OCI-LY1 (cell line): ENCODE results near the gene UNC93B1.

ENCODE experiments used
- H2AFZ ChIP-seq: fragments of 200-600 bp; sonication (generic), shearing (Covaris generic); 2 replicates; pipeline ENCODE4 v1.6.0; 2014; ENCODE audit warnings: antibody characterized with exemption, mild to moderate bottlenecking, low read length
- H3F3A ChIP-seq: fragments of 200-600 bp; sonication (generic), shearing (Covaris generic); 2 replicates; pipeline ENCODE4 v1.6.0; 2014; ENCODE audit warnings: mild to moderate bottlenecking, antibody characterized with exemption, low read length, moderate library complexity; ENCODE audit not compliant: insufficient read depth
- H3K27ac ChIP-seq: fragments of 200-600 bp; sonication (generic); 2 replicates; pipeline ENCODE4 v1.5.1; 2014; ENCODE audit warnings: low read length, mixed run types, mild to moderate bottlenecking, low read depth; ENCODE audit not compliant: poor library complexity, severe bottlenecking
- H3K27me3 ChIP-seq: fragments of 200-600 bp; sonication (generic); 2 replicates; pipeline ENCODE4 v1.6.0; 2014; ENCODE audit warnings: antibody characterized with exemption, mild to moderate bottlenecking, low read length, moderate library complexity; ENCODE audit not compliant: insufficient read depth
- H3K36me3 ChIP-seq: fragments of 200-600 bp; sonication (generic); 2 replicates; pipeline ENCODE4 v1.6.1; 2014; ENCODE audit warnings: mild to moderate bottlenecking, antibody characterized with exemption, low read length, moderate library complexity, mixed read lengths; ENCODE audit not compliant: insufficient read depth
- H3K4me1 ChIP-seq: fragments of 200-600 bp; sonication (generic); 2 replicates; pipeline ENCODE4 v1.5.1; 2014; ENCODE audit warnings: mild to moderate bottlenecking, low read length, moderate library complexity; ENCODE audit not compliant: insufficient read depth, severe bottlenecking
- H3K4me2 ChIP-seq: fragments of 200-600 bp; sonication (generic), shearing (Covaris generic); 2 replicates; pipeline ENCODE4 v1.6.1; 2014; ENCODE audit warnings: low read length
- H3K4me3 ChIP-seq: fragments of 200-600 bp; sonication (generic); 2 replicates; pipeline ENCODE4 v1.5.1; 2014; ENCODE audit warnings: low read length, low read depth, mild to moderate bottlenecking, mixed read lengths; ENCODE audit not compliant: poor library complexity, severe bottlenecking
- H3K79me2 ChIP-seq: fragments of 200-600 bp; shearing (Covaris generic); 2 replicates; pipeline ENCODE4 v1.6.1; 2016; ENCODE audit warnings: mixed run types, low read length, mixed read lengths; ENCODE audit not compliant: insufficient read depth
- H3K9ac ChIP-seq: fragments of 200-600 bp; sonication (generic), shearing (Covaris generic); 2 replicates; pipeline ENCODE4 v1.6.1; 2014; ENCODE audit warnings: mild to moderate bottlenecking, low read length, mixed read lengths
- H3K9me2 ChIP-seq: fragments of 200-600 bp; sonication (generic), shearing (Covaris generic); 2 replicates; pipeline ENCODE4 v1.6.1; 2014; ENCODE audit warnings: low read depth, mild to moderate bottlenecking, low read length, mixed read lengths
- H3K9me3 ChIP-seq: fragments of 200-600 bp; shearing (Covaris generic); 2 replicates; pipeline ENCODE4 v1.6.1; 2014; ENCODE audit warnings: low read length, mixed read lengths
- H4K20me1 ChIP-seq: fragments of 200-600 bp; sonication (generic), shearing (Covaris generic); 2 replicates; pipeline ENCODE4 v1.6.0; 2016; ENCODE audit warnings: mild to moderate bottlenecking, low read length; ENCODE audit not compliant: insufficient read depth
- CTCF ChIP-seq: fragments of 200-600 bp; sonication (generic), shearing (Covaris generic); IDR thresholded peaks from 2 replicates; pipeline ENCODE4 v1.5.1; 2017; ENCODE audit warnings: mild to moderate bottlenecking, antibody characterized with exemption, low read length, moderate library complexity, mixed read lengths
- EZH2 ChIP-seq: fragments of 200-600 bp; sonication (generic), shearing (Covaris generic); IDR thresholded peaks from 2 replicates; pipeline ENCODE4 v1.8.0; 2017; ENCODE audit warnings: borderline replicate concordance, mixed run types, mild to moderate bottlenecking, antibody characterized with exemption, low read length, moderate library complexity, mixed read lengths

UNC93B1 gene

GRCh38 chr11:68048681-68049508, 45.0 kb upstream of the UNC93B1 start:
- Histone ChIP-seq H3K4me2 (no peak overlapping the region), H4K20me1 (no peaks in the 10 kb centered on the region), H3K36me3 (peaks cover 80% of the 10 kb centered on the region), H2AFZ (no peak overlapping the region), H3K27ac (no peak overlapping the region), H3K4me1 (peaks cover under 1% of the 10 kb centered on the region), H3K79me2 (no peaks in the 10 kb centered on the region), H3F3A (no peaks in the 10 kb centered on the region), H3K9me3 (no peaks in the 10 kb centered on the region), H3K9ac (no peak overlapping the region), H3K4me3 (no peak overlapping the region), H3K27me3 (no peaks in the 10 kb centered on the region), H3K9me2 (no peaks in the 10 kb centered on the region)
- TF ChIP-seq EZH2 = no peak
- TF ChIP-seq CTCF = no peak

GRCh38 chr11:68047437-68048290, 43.8 kb upstream of the UNC93B1 start:
- Histone ChIP-seq H3K4me1 (peaks cover 13% of the 10 kb centered on the region), H3K36me3 (peaks cover 79% of the 10 kb centered on the region), H2AFZ (no peak overlapping the region), H3K4me2 (no peak overlapping the region), H3K9ac (no peak overlapping the region), H3K9me2 (no peaks in the 10 kb centered on the region), H4K20me1 (no peaks in the 10 kb centered on the region), H3K27ac (no peak overlapping the region), H3F3A (no peaks in the 10 kb centered on the region), H3K27me3 (no peaks in the 10 kb centered on the region), H3K79me2 (no peaks in the 10 kb centered on the region), H3K9me3 (no peaks in the 10 kb centered on the region), H3K4me3 (no peak overlapping the region)
- TF ChIP-seq EZH2 = no peak
- no peak for TF ChIP-seq CTCF

- Histone ChIP-seq H3K9me2 (no peaks in the 10 kb centered on the region), H3K27ac (no peak overlapping the region)
Observed at GRCh38 chr11:68044898-68045351, 41.0 kb upstream of the UNC93B1 start.

More at GRCh38 chr11:68044898-68045351, 41.0 kb upstream of the UNC93B1 start:
- Histone ChIP-seq H2AFZ (no peak overlapping the region), H3K79me2 (no peaks in the 10 kb centered on the region), H3K36me3 (peaks cover 59% of the 10 kb centered on the region), H3K4me3 (no peak overlapping the region), H4K20me1 (no peaks in the 10 kb centered on the region), H3K4me1 (peaks cover 35% of the 10 kb centered on the region), H3K27me3 (no peaks in the 10 kb centered on the region), H3K9me3 (no peaks in the 10 kb centered on the region), H3K4me2 (no peak overlapping the region), H3F3A (no peaks in the 10 kb centered on the region), H3K9ac (no peak overlapping the region)
- TF ChIP-seq EZH2 (no peak), CTCF (no peak)
